HG02759 (cell line): Measurements from ENCODE around the gene CHCHD6.

Experiments
- ATAC-seq: cut with Tn5 transposase; IDR thresholded peaks from one replicate; pipeline ENCODE4 v1.9.1; 2021; ENCODE audit warnings: mild to moderate bottlenecking, moderate library complexity; ENCODE audit not compliant: unreplicated experiment

The CHCHD6 gene

GRCh38 chr3:126816986-126817777, 113.1 kb downstream of the CHCHD6 start:
- no peak for ATAC-seq

- ATAC-seq = no peak
Observed at GRCh38 chr3:126817781-126818180, 113.7 kb downstream of the CHCHD6 start.

GRCh38 chr3:126818400-126819095, 114.5 kb downstream of the CHCHD6 start:
- no peak for ATAC-seq

GRCh38 chr3:126826693-126827092, 122.7 kb downstream of the CHCHD6 start:
- ATAC-seq = no peak

DNA sequence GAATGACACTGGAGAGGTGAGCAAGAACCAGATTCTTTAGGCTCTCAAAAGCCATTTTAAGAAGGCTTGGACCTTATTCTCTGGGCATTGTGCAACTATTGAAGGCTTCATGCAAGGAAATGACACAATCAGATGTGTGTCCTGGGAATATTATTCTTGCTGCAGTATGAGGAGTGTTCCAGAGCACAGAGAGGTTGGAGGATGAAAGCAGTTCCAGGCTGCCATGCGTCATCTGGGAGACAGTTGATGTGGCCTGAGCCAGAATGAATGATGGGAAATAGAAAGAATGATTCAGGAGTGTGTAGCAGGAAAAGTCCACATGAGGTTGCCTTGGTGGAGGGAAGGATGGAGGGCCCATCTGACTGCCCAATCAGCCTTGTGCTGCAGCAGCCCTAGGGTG, 123.1 kb downstream of the CHCHD6 start:
- no peak for ATAC-seq

- ATAC-seq = no peak
Observed at GRCh38 chr3:126828306-126828705, 124.3 kb downstream of the CHCHD6 start.

GRCh38 chr3:126832933-126833332, 128.9 kb downstream of the CHCHD6 start:
- no peak for ATAC-seq

- no peak for ATAC-seq
Observed at GRCh38 chr3:126834596-126835471, 130.8 kb downstream of the CHCHD6 start.

GRCh38 chr3:126835472-126836219, 131.6 kb downstream of the CHCHD6 start:
- no peak for ATAC-seq

- no peak for ATAC-seq
Observed at GRCh38 chr3:126836220-126836860, 132.3 kb downstream of the CHCHD6 start.

- no peak for ATAC-seq
Observed at GRCh38 chr3:126837773-126838172, 133.7 kb downstream of the CHCHD6 start.

DNA sequence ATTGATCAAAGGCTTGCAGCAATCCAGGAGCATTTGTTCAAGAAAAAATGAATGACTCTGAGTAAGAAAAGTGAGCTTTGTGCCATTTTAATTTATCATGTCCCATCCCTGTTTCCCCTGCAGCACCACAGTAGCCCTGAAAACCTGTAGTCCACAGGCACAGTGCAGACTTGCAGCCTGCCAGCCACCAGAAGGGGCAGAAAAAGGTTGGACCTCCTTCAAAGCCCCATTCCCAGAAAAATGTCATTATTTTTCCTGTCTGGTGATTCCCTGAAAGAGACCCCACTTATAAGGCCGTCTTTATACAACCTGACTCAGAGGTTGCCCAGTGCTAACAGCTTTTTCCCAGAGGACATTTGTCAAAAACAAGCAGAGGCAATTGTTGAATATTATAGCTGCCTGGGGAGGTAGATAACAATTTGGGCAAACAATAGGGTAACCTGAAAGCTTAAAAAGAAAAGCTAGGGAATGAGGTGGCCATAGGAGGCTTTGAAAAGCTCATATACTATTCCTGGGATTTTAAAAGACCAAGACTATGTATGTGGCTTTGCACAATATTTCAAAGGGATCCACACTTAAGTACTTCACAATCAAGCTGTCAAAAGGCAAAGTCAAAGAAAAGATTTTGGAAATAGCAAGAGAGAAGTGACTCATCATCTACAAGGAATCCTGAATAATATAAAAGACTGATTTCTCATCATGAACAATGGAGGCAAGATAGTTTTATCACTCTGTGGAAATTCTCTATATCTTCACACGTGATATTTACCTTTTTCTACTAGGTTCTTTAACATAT, 142.1 kb downstream of the CHCHD6 start:
- ATAC-seq = no peak

GRCh38 chr3:126847061-126847460, 143.0 kb downstream of the CHCHD6 start:
- no peak for ATAC-seq

GRCh38 chr3:126848991-126849390, 145.0 kb downstream of the CHCHD6 start:
- no peak for ATAC-seq

GRCh38 chr3:126849768-126850167, 145.7 kb downstream of the CHCHD6 start:
- no peak for ATAC-seq

- no peak for ATAC-seq
Observed at GRCh38 chr3:126850370-126851085, 146.5 kb downstream of the CHCHD6 start.

DNA sequence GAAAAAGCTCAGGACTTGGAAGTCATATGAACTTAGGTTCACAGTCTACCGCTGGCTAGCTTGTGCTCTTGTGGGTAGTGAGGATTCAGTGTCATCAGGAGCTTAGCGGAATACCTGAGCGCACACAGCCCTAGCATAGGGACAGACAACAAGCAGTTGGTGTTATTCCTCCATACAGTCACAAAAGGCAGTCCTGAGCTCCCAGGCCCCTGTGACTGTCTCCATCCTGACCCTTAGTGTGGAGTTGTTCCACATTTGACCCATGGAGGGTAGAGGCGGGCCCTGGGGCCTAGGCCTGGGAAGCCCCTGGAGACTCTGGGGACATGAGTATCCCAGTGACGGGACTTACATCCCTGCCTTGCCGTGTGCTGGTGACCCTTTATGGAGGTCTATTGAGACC, 147.3 kb downstream of the CHCHD6 start:
- no peak for ATAC-seq

GRCh38 chr3:126851934-126852333, 147.9 kb downstream of the CHCHD6 start:
- no peak for ATAC-seq

DNA sequence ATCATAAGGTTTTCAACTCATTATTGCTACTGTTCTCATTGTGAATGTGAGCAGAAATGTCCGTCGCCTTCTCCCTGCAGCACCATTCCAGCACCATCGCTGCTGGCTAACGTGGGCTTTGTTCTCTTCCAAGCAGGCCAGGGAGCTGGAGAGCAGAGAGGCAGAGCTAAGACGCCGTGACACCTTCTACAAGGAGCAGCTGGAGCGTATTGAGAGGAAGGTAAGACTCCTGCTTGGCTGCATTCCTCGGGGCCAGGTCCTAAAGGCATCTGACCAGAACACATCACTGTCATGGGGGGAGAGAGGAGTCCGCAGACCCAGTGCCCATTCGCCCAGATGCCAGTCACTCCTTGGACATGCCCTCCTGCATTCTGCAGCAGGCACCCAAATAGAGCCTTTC, 148.5 kb downstream of the CHCHD6 start:
- no peak for ATAC-seq
